GM12874 (cell line): ENCODE data around the gene LILRB2.

Experiments
- TF ChIP-seq, protein P1 (sequence below): IDR thresholded peaks from 2 replicates; pipeline ENCODE4 v1.5.1; 2011; ENCODE audit warnings: low read depth, mild to moderate bottlenecking, control low read depth, low read length, moderate library complexity; ENCODE audit not compliant: insufficient read depth

LILRB2 gene

DNA sequence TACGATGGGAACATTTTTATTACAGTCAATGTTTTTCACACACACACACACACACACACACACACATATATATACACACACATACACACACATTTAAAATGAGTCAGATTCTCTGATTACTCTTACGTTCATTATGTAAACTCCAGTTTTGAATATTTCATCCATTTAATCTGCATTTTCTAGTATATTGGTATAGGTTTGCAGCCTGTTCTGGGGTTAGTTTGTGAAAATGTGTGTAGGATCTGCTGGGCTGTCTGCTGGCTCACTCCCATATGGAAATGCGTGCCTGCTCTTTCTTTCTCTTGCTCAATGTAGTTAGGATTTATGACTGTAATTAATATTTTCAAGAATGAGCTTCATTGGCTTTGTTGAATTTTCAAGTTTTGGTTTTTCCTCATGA is 7.1 kb downstream of the LILRB2 start:
- TF ChIP-seq, protein P1, sequence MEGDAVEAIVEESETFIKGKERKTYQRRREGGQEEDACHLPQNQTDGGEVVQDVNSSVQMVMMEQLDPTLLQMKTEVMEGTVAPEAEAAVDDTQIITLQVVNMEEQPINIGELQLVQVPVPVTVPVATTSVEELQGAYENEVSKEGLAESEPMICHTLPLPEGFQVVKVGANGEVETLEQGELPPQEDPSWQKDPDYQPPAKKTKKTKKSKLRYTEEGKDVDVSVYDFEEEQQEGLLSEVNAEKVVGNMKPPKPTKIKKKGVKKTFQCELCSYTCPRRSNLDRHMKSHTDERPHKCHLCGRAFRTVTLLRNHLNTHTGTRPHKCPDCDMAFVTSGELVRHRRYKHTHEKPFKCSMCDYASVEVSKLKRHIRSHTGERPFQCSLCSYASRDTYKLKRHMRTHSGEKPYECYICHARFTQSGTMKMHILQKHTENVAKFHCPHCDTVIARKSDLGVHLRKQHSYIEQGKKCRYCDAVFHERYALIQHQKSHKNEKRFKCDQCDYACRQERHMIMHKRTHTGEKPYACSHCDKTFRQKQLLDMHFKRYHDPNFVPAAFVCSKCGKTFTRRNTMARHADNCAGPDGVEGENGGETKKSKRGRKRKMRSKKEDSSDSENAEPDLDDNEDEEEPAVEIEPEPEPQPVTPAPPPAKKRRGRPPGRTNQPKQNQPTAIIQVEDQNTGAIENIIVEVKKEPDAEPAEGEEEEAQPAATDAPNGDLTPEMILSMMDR: no peak

DNA sequence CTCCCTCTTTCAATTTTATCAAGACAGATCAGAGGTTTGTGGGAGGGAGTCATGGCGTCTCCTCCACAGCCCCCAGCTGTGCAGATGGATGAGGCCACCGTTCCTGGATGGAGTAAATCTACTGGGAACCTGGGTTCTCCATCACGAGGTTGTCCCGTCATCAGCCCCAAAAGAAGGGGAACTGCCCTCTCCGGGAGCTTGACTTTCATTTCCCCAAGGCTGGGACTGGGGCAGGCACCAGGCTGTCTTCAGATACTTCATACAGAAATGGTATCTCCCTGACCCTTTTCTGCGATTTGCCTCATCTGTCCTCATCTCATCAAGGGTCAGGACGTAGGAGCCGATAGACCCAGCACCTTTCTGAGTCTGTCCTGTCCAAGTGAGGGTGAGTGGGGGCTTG is 9.8 kb downstream of the LILRB2 start:
- TF ChIP-seq, protein P1: no peak

DNA sequence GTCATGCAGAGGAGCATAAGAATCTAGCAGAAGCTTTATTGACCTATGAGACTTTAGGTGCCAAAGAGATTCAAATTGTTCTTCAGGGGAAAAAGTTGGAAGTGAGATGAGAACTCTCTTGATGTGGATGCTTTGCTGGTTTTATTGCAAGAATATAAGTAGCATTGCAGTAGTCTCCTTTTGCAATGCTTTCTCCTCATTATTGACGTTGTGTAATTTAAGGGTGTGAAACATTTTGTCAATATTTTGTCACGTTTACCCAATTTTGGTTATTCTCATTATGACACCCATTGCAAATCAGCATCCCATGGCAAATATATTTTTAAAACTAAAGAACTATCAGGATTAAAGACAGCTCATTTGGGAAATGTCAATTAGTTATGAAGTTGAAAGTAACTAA is 12.0 kb downstream of the LILRB2 start:
- TF ChIP-seq, protein P1: no peak

DNA sequence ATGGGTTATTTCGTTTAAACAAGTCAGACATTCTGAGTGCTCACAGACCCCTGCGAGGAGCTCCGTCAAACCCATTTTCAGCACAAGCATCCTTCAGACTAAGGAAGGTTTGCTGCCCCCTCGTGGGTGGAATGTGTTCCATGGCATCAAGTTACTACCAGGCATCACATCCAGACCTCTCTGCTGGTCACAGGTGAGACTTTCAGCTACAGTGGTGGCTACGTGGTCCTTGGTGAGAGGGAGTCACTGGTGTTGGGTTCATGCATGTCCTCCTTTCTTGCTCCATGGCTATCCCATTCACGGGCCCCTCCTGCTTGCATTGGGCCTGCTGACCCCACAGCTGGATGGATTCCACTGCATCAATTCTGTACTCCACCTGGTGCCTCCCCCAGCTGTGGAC is 14.8 kb downstream of the LILRB2 start:
- TF ChIP-seq, protein P1: peak; percentile 83

DNA sequence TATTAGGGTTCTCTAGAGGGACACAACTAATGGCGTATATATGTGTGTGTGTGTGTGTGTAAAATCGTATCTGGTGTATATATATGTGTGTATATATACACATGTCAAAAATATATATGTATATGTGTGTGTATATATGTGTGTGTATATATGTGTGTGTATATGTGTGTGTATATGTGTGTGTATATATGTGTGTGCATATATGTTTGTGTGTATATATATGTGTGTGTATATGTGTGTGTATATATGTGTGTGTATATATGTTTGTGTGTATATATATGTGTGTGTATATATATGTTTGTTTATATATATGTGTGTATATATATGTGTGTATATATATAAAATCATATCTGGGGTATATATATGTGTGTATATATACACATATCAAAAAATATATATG is 18.4 kb downstream of the LILRB2 start:
- TF ChIP-seq, protein P1: no peak

DNA sequence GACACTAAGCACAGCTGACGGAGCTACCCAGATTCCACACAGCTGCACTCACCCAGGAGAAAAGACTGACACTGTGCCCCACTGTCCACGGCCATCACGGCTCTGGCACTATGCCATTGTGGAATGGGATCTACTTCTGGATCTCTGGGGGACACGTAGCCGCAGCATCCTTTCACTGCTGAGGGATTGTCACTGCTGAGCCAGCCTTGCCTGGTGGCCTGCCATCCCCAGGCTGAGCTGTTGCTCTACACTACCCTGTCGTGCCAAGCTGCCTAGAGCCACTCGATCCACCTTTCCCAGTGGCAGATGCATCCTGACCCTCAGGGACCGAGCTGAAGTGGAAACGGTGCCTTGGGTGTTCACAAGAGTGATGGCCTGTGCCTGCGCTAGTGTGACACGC is 18.8 kb downstream of the LILRB2 start:
- TF ChIP-seq, protein P1: no peak

DNA sequence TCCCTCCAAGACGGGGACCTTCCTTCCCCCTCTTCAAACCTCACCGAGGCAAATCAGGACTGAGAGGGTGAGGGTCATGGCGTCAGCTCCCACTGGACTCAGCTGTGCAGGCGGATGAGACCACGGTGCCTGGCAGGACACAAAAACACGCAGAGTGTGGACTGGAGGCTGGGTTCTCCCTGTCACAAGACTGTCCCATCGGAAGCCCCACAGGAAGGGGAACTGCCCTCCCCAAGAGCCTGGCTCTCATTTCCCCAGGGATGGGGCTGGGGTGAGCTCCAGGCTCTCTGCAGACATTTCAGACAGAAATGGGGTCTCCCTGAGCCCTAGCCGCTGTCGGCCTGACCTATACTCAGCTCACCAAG is 23.8 kb downstream of the LILRB2 start, which contains the start of gene LILRB5:
Gene LILRB5, minus strand, starts transcription at position 158 of the 365 bp plus-strand sequence. Its CDS starts 80 bp downstream, at position 78.
- TF ChIP-seq, protein P1: no peak
